ENCODE results near the gene FHOD3. TPM values are rescaled to one million over a fixed set of nuclear protein-coding genes. Genes with fewer than 3 reads are reported as not detected.

Gene FHOD3
- total RNA-seq, 1 experiment from 2014 or later, result 22.7 TPM

DNA sequence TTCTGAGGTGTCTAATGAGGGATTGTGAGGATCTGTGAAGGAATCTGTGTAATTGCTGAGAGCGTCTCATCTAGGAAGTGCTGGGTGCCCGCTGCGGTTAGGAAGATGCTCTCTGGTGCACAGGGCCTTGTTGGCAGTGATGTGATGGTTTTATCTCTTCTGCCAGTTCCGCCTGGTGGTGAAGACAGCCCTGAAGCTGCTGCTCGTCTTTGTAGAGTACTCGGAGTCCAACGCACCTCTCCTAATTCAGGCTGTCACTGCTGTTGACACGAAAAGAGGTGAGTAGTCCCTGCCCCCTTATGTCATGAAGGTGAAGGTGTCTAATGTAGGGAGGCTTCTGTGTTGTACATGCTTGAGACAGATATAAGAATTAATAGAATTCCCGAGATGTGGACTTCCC lies 297.1 kb downstream of the FHOD3 start:
- H3K36me3 ChIP-seq (ENCODE audit: control insufficient read depth, insufficient read depth, low read length), result no peaks in the 10 kb centered on the region
- no peak overlapping the region for H3K27ac ChIP-seq (ENCODE audit: low read length)
- TF ChIP-seq, protein P1, sequence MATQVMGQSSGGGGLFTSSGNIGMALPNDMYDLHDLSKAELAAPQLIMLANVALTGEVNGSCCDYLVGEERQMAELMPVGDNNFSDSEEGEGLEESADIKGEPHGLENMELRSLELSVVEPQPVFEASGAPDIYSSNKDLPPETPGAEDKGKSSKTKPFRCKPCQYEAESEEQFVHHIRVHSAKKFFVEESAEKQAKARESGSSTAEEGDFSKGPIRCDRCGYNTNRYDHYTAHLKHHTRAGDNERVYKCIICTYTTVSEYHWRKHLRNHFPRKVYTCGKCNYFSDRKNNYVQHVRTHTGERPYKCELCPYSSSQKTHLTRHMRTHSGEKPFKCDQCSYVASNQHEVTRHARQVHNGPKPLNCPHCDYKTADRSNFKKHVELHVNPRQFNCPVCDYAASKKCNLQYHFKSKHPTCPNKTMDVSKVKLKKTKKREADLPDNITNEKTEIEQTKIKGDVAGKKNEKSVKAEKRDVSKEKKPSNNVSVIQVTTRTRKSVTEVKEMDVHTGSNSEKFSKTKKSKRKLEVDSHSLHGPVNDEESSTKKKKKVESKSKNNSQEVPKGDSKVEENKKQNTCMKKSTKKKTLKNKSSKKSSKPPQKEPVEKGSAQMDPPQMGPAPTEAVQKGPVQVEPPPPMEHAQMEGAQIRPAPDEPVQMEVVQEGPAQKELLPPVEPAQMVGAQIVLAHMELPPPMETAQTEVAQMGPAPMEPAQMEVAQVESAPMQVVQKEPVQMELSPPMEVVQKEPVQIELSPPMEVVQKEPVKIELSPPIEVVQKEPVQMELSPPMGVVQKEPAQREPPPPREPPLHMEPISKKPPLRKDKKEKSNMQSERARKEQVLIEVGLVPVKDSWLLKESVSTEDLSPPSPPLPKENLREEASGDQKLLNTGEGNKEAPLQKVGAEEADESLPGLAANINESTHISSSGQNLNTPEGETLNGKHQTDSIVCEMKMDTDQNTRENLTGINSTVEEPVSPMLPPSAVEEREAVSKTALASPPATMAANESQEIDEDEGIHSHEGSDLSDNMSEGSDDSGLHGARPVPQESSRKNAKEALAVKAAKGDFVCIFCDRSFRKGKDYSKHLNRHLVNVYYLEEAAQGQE (IDR thresholded peaks at IDR 0.05; ENCODE audit: insufficient read depth in 1 of 2, low read depth in 2 of 2, low read length in 1 of 2), result no peak
- no peak for TF ChIP-seq SIN3A (IDR thresholded peaks at IDR 0.05; ENCODE audit: borderline replicate concordance, insufficient read depth, low read depth, low read length)
- TF ChIP-seq, protein P2, sequence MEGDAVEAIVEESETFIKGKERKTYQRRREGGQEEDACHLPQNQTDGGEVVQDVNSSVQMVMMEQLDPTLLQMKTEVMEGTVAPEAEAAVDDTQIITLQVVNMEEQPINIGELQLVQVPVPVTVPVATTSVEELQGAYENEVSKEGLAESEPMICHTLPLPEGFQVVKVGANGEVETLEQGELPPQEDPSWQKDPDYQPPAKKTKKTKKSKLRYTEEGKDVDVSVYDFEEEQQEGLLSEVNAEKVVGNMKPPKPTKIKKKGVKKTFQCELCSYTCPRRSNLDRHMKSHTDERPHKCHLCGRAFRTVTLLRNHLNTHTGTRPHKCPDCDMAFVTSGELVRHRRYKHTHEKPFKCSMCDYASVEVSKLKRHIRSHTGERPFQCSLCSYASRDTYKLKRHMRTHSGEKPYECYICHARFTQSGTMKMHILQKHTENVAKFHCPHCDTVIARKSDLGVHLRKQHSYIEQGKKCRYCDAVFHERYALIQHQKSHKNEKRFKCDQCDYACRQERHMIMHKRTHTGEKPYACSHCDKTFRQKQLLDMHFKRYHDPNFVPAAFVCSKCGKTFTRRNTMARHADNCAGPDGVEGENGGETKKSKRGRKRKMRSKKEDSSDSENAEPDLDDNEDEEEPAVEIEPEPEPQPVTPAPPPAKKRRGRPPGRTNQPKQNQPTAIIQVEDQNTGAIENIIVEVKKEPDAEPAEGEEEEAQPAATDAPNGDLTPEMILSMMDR (IDR thresholded peaks at IDR 0.05), result no peak
- no peak for TF ChIP-seq TCF7L2 (IDR thresholded peaks at IDR 0.05; ENCODE audit: low read depth, low read length)
- TF ChIP-seq POLR2AphosphoS5 (IDR thresholded peaks at IDR 0.05; ENCODE audit: low read depth, low read length), result no peak
- ATAC-seq, result no peak
- no peaks in the 10 kb centered on the region for H3K27me3 ChIP-seq (ENCODE audit: control insufficient read depth, insufficient read depth, low read length)
- in situ Hi-C loops (cut with HindIII; ENCODE audit: low pct_unique_long_range_greater_than_20kb, low sequenced_read_pairs), result no loop called here
- ChIA-PET POLR2A (no interaction called here), CTCF (no interaction called here)
- no peak overlapping the region for H3K4me3 ChIP-seq (ENCODE audit: low read depth in 2 of 2, low read length in 2 of 2)
- intact Hi-C loops (cut with micrococcal nuclease; ENCODE audit: unreplicated experiment), result no loop called here
- no peak for DNase-seq (ENCODE audit: low read depth, low spot score)
- no peaks in the 10 kb centered on the region for H3K4me1 ChIP-seq (ENCODE audit: control insufficient read depth, insufficient read depth, low read length)
- no peaks in the 10 kb centered on the region for H3K9me3 ChIP-seq (ENCODE audit: control insufficient read depth, insufficient read depth, low read depth, low read length)
- BruUV-seq (replicated peaks), result no TSS peak

DNA sequence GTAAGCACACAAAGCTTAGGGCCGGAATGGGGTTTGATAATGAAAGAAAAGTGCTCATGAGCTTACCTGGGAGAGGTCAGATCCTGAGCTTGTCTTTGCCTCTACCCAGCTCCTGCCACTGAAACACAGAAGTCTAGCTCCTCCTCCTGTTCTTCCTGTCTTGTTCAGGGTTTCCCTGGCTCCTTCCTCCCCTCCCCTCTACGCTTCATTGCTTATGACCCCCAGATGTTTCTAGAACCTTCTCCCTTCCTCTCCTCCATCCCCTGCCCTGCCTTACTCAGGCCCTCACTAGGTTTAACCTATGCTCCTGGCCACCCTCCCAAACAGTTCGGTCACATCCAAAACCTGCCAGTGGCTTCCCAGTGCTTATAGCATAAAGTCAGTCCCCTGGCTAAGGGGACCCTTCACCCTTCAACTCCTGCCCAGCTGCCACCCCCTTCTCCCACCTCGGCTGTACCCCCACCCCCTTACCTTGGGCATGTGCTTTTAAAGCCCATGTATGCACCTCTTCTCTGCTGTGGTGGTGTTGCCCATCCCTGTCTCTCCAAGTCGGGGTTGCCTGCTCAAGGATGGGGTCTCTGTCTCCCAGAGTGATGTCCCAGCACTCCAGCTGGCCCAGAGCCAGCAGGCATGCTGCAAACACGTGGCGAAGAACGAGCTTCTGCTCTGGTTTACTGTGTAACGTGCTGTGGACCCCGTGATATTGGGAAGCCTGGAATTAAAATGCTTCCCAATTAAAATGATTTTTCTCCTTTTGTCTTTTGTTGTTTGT lies 297.7 kb downstream of the FHOD3 start:
- no peaks in the 10 kb centered on the region for H3K27me3 ChIP-seq (ENCODE audit: control insufficient read depth, insufficient read depth, low read length)
- no peak for DNase-seq (ENCODE audit: low read depth, low spot score)
- in situ Hi-C loops (cut with HindIII; ENCODE audit: low pct_unique_long_range_greater_than_20kb, low sequenced_read_pairs), result no loop called here
- H3K9me3 ChIP-seq (ENCODE audit: control insufficient read depth, insufficient read depth, low read depth, low read length), result no peaks in the 10 kb centered on the region
- CTCF ChIA-PET, result no interaction called here
- H3K4me3 ChIP-seq (ENCODE audit: low read depth in 2 of 2, low read length in 2 of 2), result no peak overlapping the region
- no peak overlapping the region for H3K27ac ChIP-seq (ENCODE audit: low read length)
- TF ChIP-seq SIN3A (IDR thresholded peaks at IDR 0.05; ENCODE audit: borderline replicate concordance, insufficient read depth, low read depth, low read length), result no peak
- no peak; the same call in 1 of the 2 replicates for ATAC-seq
- POLR2A ChIA-PET, result no interaction called here
- no peaks in the 10 kb centered on the region for H3K36me3 ChIP-seq (ENCODE audit: control insufficient read depth, insufficient read depth, low read length)
- intact Hi-C loops (cut with micrococcal nuclease; ENCODE audit: unreplicated experiment), result no loop called here
- no peaks in the 10 kb centered on the region for H3K4me1 ChIP-seq (ENCODE audit: control insufficient read depth, insufficient read depth, low read length)
- no TSS peak for BruUV-seq (replicated peaks)

DNA sequence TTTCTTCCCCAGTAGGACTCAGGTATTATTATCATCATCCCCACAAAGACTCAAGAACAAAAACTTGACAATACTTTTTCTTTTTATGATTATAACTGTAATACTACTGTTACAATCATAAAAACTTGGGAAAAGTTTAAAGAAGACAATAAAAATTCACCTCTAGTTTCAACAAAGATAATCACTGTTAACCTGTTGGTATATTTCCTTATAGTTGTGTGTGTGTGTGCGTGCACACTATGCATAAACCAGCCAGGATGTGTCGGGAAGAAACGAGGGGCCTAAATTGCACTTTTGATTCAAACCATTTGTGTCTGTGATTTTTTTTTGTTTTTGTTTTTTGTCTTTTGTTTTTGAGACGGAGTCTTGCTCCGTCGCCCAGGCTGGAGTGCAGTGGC lies 298.3 kb downstream of the FHOD3 start:
- intact Hi-C loops (cut with micrococcal nuclease; ENCODE audit: unreplicated experiment) (no loop called here), in situ Hi-C loops (cut with HindIII; ENCODE audit: low pct_unique_long_range_greater_than_20kb, low sequenced_read_pairs) (no loop called here)
- H3K4me1 ChIP-seq (ENCODE audit: control insufficient read depth, insufficient read depth, low read length), result no peaks in the 10 kb centered on the region
- no peaks in the 10 kb centered on the region for H3K36me3 ChIP-seq (ENCODE audit: control insufficient read depth, insufficient read depth, low read length)
- H3K9me3 ChIP-seq (ENCODE audit: control insufficient read depth, insufficient read depth, low read depth, low read length), result no peaks in the 10 kb centered on the region
- no peaks in the 10 kb centered on the region for H3K27me3 ChIP-seq (ENCODE audit: control insufficient read depth, insufficient read depth, low read length)
- no peak for DNase-seq (ENCODE audit: low read depth, low spot score)
- no TSS peak for BruUV-seq (replicated peaks)
- H3K27ac ChIP-seq (ENCODE audit: low read length), result no peak overlapping the region
- TF ChIP-seq, protein P2 (IDR thresholded peaks at IDR 0.05), result no peak
- TF ChIP-seq POLR2AphosphoS5 (IDR thresholded peaks at IDR 0.05; ENCODE audit: low read depth, low read length) (no peak), TCF7L2 (IDR thresholded peaks at IDR 0.05; ENCODE audit: low read depth, low read length) (no peak), SIN3A (IDR thresholded peaks at IDR 0.05; ENCODE audit: borderline replicate concordance, insufficient read depth, low read depth, low read length) (no peak)
- TF ChIP-seq, protein P1 (IDR thresholded peaks at IDR 0.05; ENCODE audit: insufficient read depth in 1 of 2, low read depth in 2 of 2, low read length in 1 of 2), result no peak
- ChIA-PET POLR2A (interaction anchor here (0.6 kb wide), 1 partner anchor 183 kb away, joined by 4 read pairs; no protein-coding TSS in a partner anchor), CTCF (no interaction called here)
- no peak for ATAC-seq
- no peak overlapping the region for H3K4me3 ChIP-seq (ENCODE audit: low read depth in 2 of 2, low read length in 2 of 2)

Measured in Panc1 (cell line).